ENCODE measurements around the gene VAV1.

The VAV1 gene

DNA sequence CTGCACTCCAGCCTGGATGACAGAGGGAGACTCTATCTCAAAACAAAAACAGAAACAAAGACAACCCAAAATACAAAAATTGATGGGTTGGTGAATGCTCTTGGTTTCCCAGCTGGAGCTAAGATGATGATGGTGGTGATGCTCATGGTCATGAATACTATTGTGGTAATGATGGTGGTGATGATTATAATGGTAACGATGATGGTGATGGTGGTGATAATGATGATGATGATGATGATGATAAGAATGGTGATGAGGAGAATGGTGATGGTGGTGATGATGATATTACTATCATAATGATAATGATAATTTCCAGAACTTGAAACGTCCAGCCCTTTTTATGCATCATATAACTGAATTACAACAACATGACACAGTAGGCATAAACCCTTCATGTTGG is 40.1 kb downstream of the VAV1 start:
- ChIA-PET POLR2A (interaction anchor here (0.6 kb wide), 1 partner anchor 787 kb away, joined by 6 read pairs; no protein-coding TSS in a partner anchor), CTCF (no interaction called here)
- no peak for TF ChIP-seq ZNF148 (tag by site-specific recombination; IDR thresholded peaks at IDR 0.05; ENCODE audit: borderline replicate concordance)
- peak; percentile 85 for TF ChIP-seq ZNF513 (tag by site-specific recombination; IDR thresholded peaks at IDR 0.05)
- Histone ChIP-seq H3K4me3 (ENCODE audit: low read depth, low read length) (no peak overlapping the region), H3K9me3 (ENCODE audit: control insufficient read depth, insufficient read depth, low read depth, low read length) (no peaks in the 10 kb centered on the region), H3K4me1 (ENCODE audit: control insufficient read depth, insufficient read depth, low read length) (no peaks in the 10 kb centered on the region), H3K27ac (ENCODE audit: extremely low read depth, low read depth, low read length) (no peak overlapping the region), H3K36me3 (ENCODE audit: control insufficient read depth in 2 of 2, insufficient read depth in 1 of 2, low read length in 2 of 2) (no peaks in the 10 kb centered on the region)

DNA sequence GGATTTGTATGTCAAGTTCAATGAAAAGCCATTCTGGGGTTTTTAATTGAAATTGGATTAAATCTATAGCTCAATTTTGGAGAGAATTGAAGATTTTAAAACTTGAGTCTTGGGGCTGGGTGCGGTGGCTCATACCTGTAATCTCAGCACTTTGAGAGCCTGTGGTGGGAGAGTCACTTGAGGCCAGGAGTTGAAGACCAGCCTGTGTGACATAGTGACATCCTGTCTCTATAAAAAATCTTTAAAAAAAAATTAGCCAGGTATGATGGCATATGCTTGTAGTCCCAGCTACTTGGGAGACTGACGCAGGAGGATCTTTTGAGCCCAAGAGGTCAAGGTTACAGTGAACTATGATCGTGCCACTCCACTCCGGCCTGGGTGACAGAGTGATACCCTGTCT is 41.2 kb downstream of the VAV1 start:
- POLR2A ChIA-PET, result no interaction called here
- CTCF ChIA-PET, result interaction anchor here (0.5 to 0.6 kb wide), 2 partner anchors 13 to 30 kb away, joined by 3 read pairs; no protein-coding TSS in a partner anchor
- no peaks in the 10 kb centered on the region for H3K4me1 ChIP-seq (ENCODE audit: control insufficient read depth, insufficient read depth, low read length)
- H3K27ac ChIP-seq (ENCODE audit: extremely low read depth, low read depth, low read length), result no peak overlapping the region
- no peak overlapping the region for H3K4me3 ChIP-seq (ENCODE audit: low read depth, low read length)
- TF ChIP-seq OSR2 (tag by site-specific recombination; IDR thresholded peaks at IDR 0.05) (no peak), KLF9 (tag by site-specific recombination; IDR thresholded peaks at IDR 0.05; ENCODE audit: low read depth) (no peak), ZNF560 (tag by site-specific recombination; IDR thresholded peaks at IDR 0.05; ENCODE audit: borderline replicate concordance) (no peak), YY2 (tag by site-specific recombination; IDR thresholded peaks at IDR 0.05) (no peak), GFI1B (tag by site-specific recombination; IDR thresholded peaks at IDR 0.05) (no peak), ZBTB8A (tag by site-specific recombination; IDR thresholded peaks at IDR 0.05) (no peak), OVOL3 (tag by site-specific recombination; IDR thresholded peaks at IDR 0.05) (no peak), ZNF501 (tag by site-specific recombination; IDR thresholded peaks at IDR 0.05) (no peak), ZNF350 (tag by site-specific recombination; IDR thresholded peaks at IDR 0.05) (no peak), ZNF223 (tag by site-specific recombination; IDR thresholded peaks at IDR 0.05) (no peak), ZNF274 (IDR thresholded peaks at IDR 0.05; ENCODE audit: low read length) (no peak), ZNF274 (tag by site-specific recombination; IDR thresholded peaks at IDR 0.05; ENCODE audit: borderline replicate concordance) (no peak), ZNF747 (tag by site-specific recombination; IDR thresholded peaks at IDR 0.05) (no peak), ZNF548 (tag by site-specific recombination; IDR thresholded peaks at IDR 0.05) (no peak), INSM2 (tag by site-specific recombination; IDR thresholded peaks at IDR 0.05) (no peak), ZNF23 (tag by site-specific recombination; IDR thresholded peaks at IDR 0.05; ENCODE audit: borderline replicate concordance) (no peak), ZNF768 (tag by site-specific recombination; IDR thresholded peaks at IDR 0.05) (no peak), ZFP37 (tag by site-specific recombination; IDR thresholded peaks at IDR 0.05) (no peak), ZSCAN30 (tag by site-specific recombination; IDR thresholded peaks at IDR 0.05) (no peak)
- no peaks in the 10 kb centered on the region for H3K36me3 ChIP-seq (ENCODE audit: control insufficient read depth in 2 of 2, insufficient read depth in 1 of 2, low read length in 2 of 2)
- no peaks in the 10 kb centered on the region for H3K9me3 ChIP-seq (ENCODE audit: control insufficient read depth, insufficient read depth, low read depth, low read length)

All from HEK293 (cell line).